HCT116 (cell line): ENCODE data around the gene MZT2B.

Experiments used
- ATF3 ChIP-seq: IDR thresholded peaks from 2 replicates; pipeline ENCODE4 v1.6.1; 2012
- CTCF ChIP-seq, 3 experiments: fragments of 200-600 bp in 1 of 3; sonication (generic) in 1 of 3; IDR thresholded peaks in 2 of 3; conservative IDR thresholded peaks in 1 of 3; 2 replicates each; pipeline ENCODE4 v1.5.1; 2012 to 2017; ENCODE audit warnings: low read depth in 2 of 3, low read length in 2 of 3, antibody characterized with exemption in 1 of 3, borderline replicate concordance in 1 of 3, control low read depth in 1 of 3, mild to moderate bottlenecking in 1 of 3, mixed read lengths in 1 of 3, mixed run types in 1 of 3, moderate library complexity in 1 of 3; ENCODE audit not compliant: insufficient read depth in 1 of 3
- EZH2 ChIP-seq: fragments of 200-600 bp; sonication (generic); IDR thresholded peaks from 2 replicates; pipeline ENCODE4 v1.6.1; 2017; ENCODE audit warnings: antibody characterized with exemption, mixed run types
- JUND ChIP-seq: IDR thresholded peaks from 2 replicates; pipeline ENCODE4 v1.6.1; 2012
- MAX ChIP-seq: IDR thresholded peaks from 2 replicates; pipeline ENCODE4 v1.6.1; 2012
- POLR2A ChIP-seq: IDR thresholded peaks from 2 replicates; pipeline ENCODE4 v1.7.0; 2011; ENCODE audit warnings: borderline replicate concordance; ENCODE audit not compliant: insufficient read depth, insufficient read length; ENCODE audit errors: extremely low read depth
- SIN3A ChIP-seq: IDR thresholded peaks from 2 replicates; pipeline ENCODE4 v1.6.1; 2012; ENCODE audit warnings: low read depth

GRCh38 chr2:130150181-130151144 lies 31.6 kb upstream of the MZT2B start:
- TF ChIP-seq ATF3: no peak
- no peak for TF ChIP-seq SIN3A
- TF ChIP-seq EZH2: no peak
- no peak for TF ChIP-seq CTCF (IDR thresholded peaks at IDR 0.05 in 2 of 3, conservative IDR thresholded peaks at IDR 0.05 in 1 of 3; ENCODE audit: borderline replicate concordance in 1 of 3, insufficient read depth in 1 of 3, low read depth in 2 of 3, low read length in 2 of 3)
- TF ChIP-seq POLR2A: no peak
- TF ChIP-seq JUND: no peak
- no peak for TF ChIP-seq MAX
